Liver (tissue), 9 donors: Measurements from ENCODE around the gene PLA2G4A. TPM values are rescaled to one million over a fixed set of nuclear protein-coding genes. Genes with fewer than 3 reads are reported as not detected.

Experiments used
- DNase-seq: peaks from one replicate; pipeline ENCODE4 v3.0.0-alpha.2; 2017; ENCODE audit warnings: low spot score
- H3K27ac ChIP-seq, 2 donors: one replicate each; pipeline ENCODE4 v1.7.0; 2013; ENCODE audit warnings: inconsistent platforms in 2 of 2, low read length in 2 of 2, control low read depth in 1 of 2, low read depth in 1 of 2, mild to moderate bottlenecking in 1 of 2
- H3K27me3 ChIP-seq, 4 donors: one replicate each; pipeline versions ENCODE4 v1.6.1 to v1.7.0; 2013; ENCODE audit warnings: low read length in 3 of 4, inconsistent platforms in 1 of 4, mild to moderate bottlenecking in 1 of 4, moderate library complexity in 1 of 4; ENCODE audit not compliant: control insufficient read depth in 4 of 4, insufficient read depth in 4 of 4
- H3K36me3 ChIP-seq, 4 donors: one replicate each; pipeline versions ENCODE4 v1.6.1 to v1.7.0; 2013; ENCODE audit warnings: low read length in 3 of 4, mild to moderate bottlenecking in 3 of 4, low read depth in 1 of 4, moderate library complexity in 1 of 4; ENCODE audit not compliant: control insufficient read depth in 4 of 4, insufficient read depth in 3 of 4
- H3K4me1 ChIP-seq, 4 donors: one replicate each; pipeline versions ENCODE4 v1.6.1 to v1.7.0; 2013; ENCODE audit warnings: low read length in 3 of 4, mild to moderate bottlenecking in 3 of 4, moderate library complexity in 1 of 4; ENCODE audit not compliant: control insufficient read depth in 4 of 4, insufficient read depth in 4 of 4
- H3K4me3 ChIP-seq, 3 donors: one replicate each; pipeline versions ENCODE4 v1.6.1 to v1.7.0; 2013; ENCODE audit warnings: low read length in 3 of 3, control low read depth in 1 of 3, low read depth in 1 of 3, mild to moderate bottlenecking in 1 of 3
- H3K9ac ChIP-seq, 2 donors: one replicate each; pipeline ENCODE4 v1.7.0; 2013; ENCODE audit warnings: low read length in 2 of 2, mild to moderate bottlenecking in 2 of 2, moderate library complexity in 2 of 2, control low read depth in 1 of 2, low read depth in 1 of 2
- H3K9me3 ChIP-seq, 4 donors: one replicate each; pipeline versions ENCODE4 v1.6.1 to v1.7.0; 2013; ENCODE audit warnings: low read length in 3 of 4; ENCODE audit not compliant: control insufficient read depth in 4 of 4
- ATF3 ChIP-seq: IDR thresholded peaks from 2 replicates; pipeline ENCODE4 v1.6.1; 2016; ENCODE audit warnings: antibody characterized with exemption
- CTCF ChIP-seq: fragments of 150-350 bp; IDR thresholded peaks from 2 replicates; pipeline ENCODE4 v1.5.1; 2017; ENCODE audit warnings: improper control_type of control experiment, low read depth, low read length; ENCODE audit not compliant: missing input control
- EGR1 ChIP-seq, 2 donors: IDR thresholded peaks; 2 replicates each; pipeline ENCODE4 v1.6.1; 2016 to 2018; ENCODE audit warnings: antibody characterized with exemption in 2 of 2, low read depth in 2 of 2
- FOXA1 ChIP-seq: IDR thresholded peaks from 2 replicates; pipeline ENCODE4 v1.6.1; 2016; ENCODE audit warnings: antibody characterized with exemption
- FOXA2 ChIP-seq: IDR thresholded peaks from 2 replicates; pipeline ENCODE4 v1.6.1; 2016; ENCODE audit warnings: antibody characterized with exemption
- GABPA ChIP-seq, 2 donors: IDR thresholded peaks in 1 of 2; conservative IDR thresholded peaks in 1 of 2; 2 replicates each; pipeline ENCODE4 v1.6.1; 2016; ENCODE audit warnings: antibody characterized with exemption in 2 of 2, mild to moderate bottlenecking in 1 of 2, moderate library complexity in 1 of 2
- HNF4A ChIP-seq, 2 donors: conservative IDR thresholded peaks; 2 replicates each; pipeline ENCODE4 v1.6.1; 2016; ENCODE audit warnings: antibody characterized with exemption in 2 of 2, mild to moderate bottlenecking in 2 of 2
- HNF4G ChIP-seq: IDR thresholded peaks from 2 replicates; pipeline ENCODE4 v1.6.1; 2016; ENCODE audit warnings: antibody characterized with exemption
- JUND ChIP-seq, 2 donors: IDR thresholded peaks; 2 replicates each; pipeline ENCODE4 v1.6.1; 2016; ENCODE audit warnings: antibody characterized with exemption in 2 of 2
- MAX ChIP-seq: IDR thresholded peaks from 2 replicates; pipeline ENCODE4 v1.6.1; 2016; ENCODE audit warnings: antibody characterized with exemption
- NR2F2 ChIP-seq: IDR thresholded peaks from 2 replicates; pipeline ENCODE4 v1.6.1; 2016; ENCODE audit warnings: antibody characterized with exemption
- RAD21 ChIP-seq, 2 donors: IDR thresholded peaks; 2 replicates each; pipeline ENCODE4 v1.6.1; 2016; ENCODE audit warnings: antibody characterized with exemption in 2 of 2, mild to moderate bottlenecking in 2 of 2
- REST ChIP-seq: IDR thresholded peaks from 2 replicates; pipeline ENCODE4 v1.6.1; 2016; ENCODE audit warnings: antibody characterized with exemption, mild to moderate bottlenecking
- RXRA ChIP-seq, 2 donors: IDR thresholded peaks; 2 replicates each; pipeline ENCODE4 v1.6.1; 2017 to 2018; ENCODE audit warnings: antibody characterized with exemption in 2 of 2, mild to moderate bottlenecking in 1 of 2
- SP1 ChIP-seq: IDR thresholded peaks from 2 replicates; pipeline ENCODE4 v1.6.1; 2018; ENCODE audit warnings: antibody characterized with exemption, mild to moderate bottlenecking
- TAF1 ChIP-seq: conservative IDR thresholded peaks from 2 replicates; pipeline ENCODE4 v1.6.1; 2016; ENCODE audit warnings: antibody characterized with exemption, mild to moderate bottlenecking
- YY1 ChIP-seq: IDR thresholded peaks from 2 replicates; pipeline ENCODE4 v1.6.1; 2016; ENCODE audit warnings: antibody characterized with exemption, mild to moderate bottlenecking
- ZBTB33 ChIP-seq: IDR thresholded peaks from 2 replicates; pipeline ENCODE4 v1.6.1; 2016; ENCODE audit warnings: antibody characterized with exemption
- polyA plus RNA-seq, 2 donors: library from polyadenylated mRNA; stranded (reverse) in 1 of 2; unstranded in 1 of 2; fragments of 200-250 nt in 1 of 2; fragments of >200 nt in 1 of 2; fragmentation: Nextera tagmentation in 1 of 2; extraction: Ambion mirVana in 1 of 2; gene quantifications; one replicate each; pipeline versions ENCODE4 v1.2.1 to v1.2.3, GENCODE V29; 2013 to 2015
- total RNA-seq, 2 donors: library from RNA; depleted of rRNA; stranded (reverse); fragments of >200 nt; gene quantifications; one replicate each; pipeline ENCODE4 v1.2.3, GENCODE V29; 2014
- donor health status: healthy.
- donor health status: healthy.
- donor health status: healthy.
- donor health status: healthy.
- donor health status: healthy.

PLA2G4A gene
- total and polyA plus RNA-seq, 4 donors, result 0.39 to 2.5 (median 1.1) TPM

GRCh38 chr1:186892936-186893335 lies 64.2 kb downstream of the PLA2G4A start:
- Histone ChIP-seq H3K4me3 (no peak overlapping the region), H3K9ac (no peak overlapping the region), H3K36me3 (no peaks in the 10 kb centered on the region), H3K4me1 (no peaks in the 10 kb centered on the region), H3K27ac (no peak overlapping the region), H3K27me3 (no peaks in the 10 kb centered on the region), H3K9me3 (no peaks in the 10 kb centered on the region)
- TF ChIP-seq JUND (IDR thresholded peaks at IDR 0.05) (no peak), YY1 (no peak), CTCF (no peak), FOXA2 (no peak), SP1 (no peak), NR2F2 (no peak), HNF4G (no peak), ZBTB33 (no peak), FOXA1 (no peak), RAD21 (IDR thresholded peaks at IDR 0.05) (no peak), TAF1 (no peak), EGR1 (IDR thresholded peaks at IDR 0.05; ENCODE audit: low read depth in 2 of 2) (no peak), HNF4A (conservative IDR thresholded peaks at IDR 0.05) (no peak), RXRA (IDR thresholded peaks at IDR 0.05) (no peak), GABPA (IDR thresholded peaks at IDR 0.05 in 1 of 2, conservative IDR thresholded peaks at IDR 0.05 in 1 of 2) (no peak), MAX (no peak)
- DNase-seq, result no peak

- TF ChIP-seq HNF4G (no peak), JUND (IDR thresholded peaks at IDR 0.05) (no peak), REST (no peak), SP1 (no peak), CTCF (no peak), ZBTB33 (no peak), FOXA2 (no peak), ATF3 (no peak), YY1 (no peak), RAD21 (IDR thresholded peaks at IDR 0.05) (no peak), EGR1 (IDR thresholded peaks at IDR 0.05; ENCODE audit: low read depth in 2 of 2) (no peak), NR2F2 (no peak), TAF1 (no peak), MAX (no peak)
- Histone ChIP-seq H3K4me1 (no peaks in the 10 kb centered on the region), H3K4me3 (no peak overlapping the region)
Measured at GRCh38 chr1:186894415-186894814, 65.7 kb downstream of the PLA2G4A start.

More at GRCh38 chr1:186894415-186894814, 65.7 kb downstream of the PLA2G4A start:
- Histone ChIP-seq H3K9me3 (no peaks in the 10 kb centered on the region), H3K27me3 (no peaks in the 10 kb centered on the region), H3K27ac (no peak overlapping the region), H3K9ac (no peak overlapping the region), H3K36me3 (no peaks in the 10 kb centered on the region)
- DNase-seq, result no peak
